Right lung (tissue), 5 donors: ENCODE results near the gene RHEX. TPM values are rescaled to one million over a fixed set of nuclear protein-coding genes. Genes with fewer than 3 reads are reported as not detected.
A peak's percentile ranks its signal among the peaks of the same experiment; 100 is the strongest.

Source experiments
- DNase-seq, 2 donors: peaks; one replicate each; pipeline ENCODE4 v3.0.0-alpha.2; 2013
- polyA plus RNA-seq, 5 donors: library from polyadenylated mRNA; unstranded; fragments of 120-200 nt; gene quantifications; one replicate each; pipeline versions ENCODE4 v1.2.1 to v1.2.3, GENCODE V29; 2013; ENCODE audit warnings: inconsistent platforms in 1 of 5, low replicate concordance in 1 of 5; ENCODE audit not compliant: insufficient read length in 5 of 5, insufficient read depth in 1 of 5

Gene RHEX
- polyA plus RNA-seq, 5 donors, result 0.19 to 0.41 (median 0.24) TPM; not detected in 1

DNA sequence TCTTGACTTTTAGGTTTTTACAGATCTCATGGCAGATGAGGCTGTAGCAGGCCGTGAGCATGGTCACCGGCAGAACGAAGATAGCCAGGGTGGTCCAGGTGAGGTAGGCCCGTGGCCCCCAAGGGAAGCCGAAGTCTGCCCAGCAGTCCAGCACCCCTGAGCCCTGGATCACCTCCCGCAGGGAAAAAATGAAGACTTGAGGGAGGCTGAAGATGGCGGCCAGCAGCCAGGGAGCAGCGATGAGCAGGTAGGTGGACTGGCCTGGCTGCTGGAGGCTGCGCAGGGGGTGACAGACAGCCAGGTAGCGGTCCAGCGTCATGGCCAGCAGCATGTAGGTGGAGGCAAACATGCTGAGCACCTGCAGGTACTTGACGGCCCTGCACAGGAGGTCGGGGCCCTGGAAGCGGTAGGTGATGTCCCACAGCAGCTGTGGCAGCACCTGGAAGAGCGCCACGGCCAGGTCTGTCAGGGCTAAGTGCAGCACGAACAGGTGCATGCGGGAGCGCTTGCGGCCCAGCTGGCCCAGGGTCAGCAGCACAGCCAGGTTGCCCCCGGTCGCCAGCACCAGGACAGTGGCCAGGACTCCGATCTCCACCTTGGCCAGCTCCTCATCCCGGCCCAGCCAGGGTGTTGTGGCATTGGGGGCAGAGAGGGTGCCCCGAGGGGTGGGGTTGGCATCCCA, 63.4 kb downstream of the RHEX start:
- no peak for DNase-seq

DNA sequence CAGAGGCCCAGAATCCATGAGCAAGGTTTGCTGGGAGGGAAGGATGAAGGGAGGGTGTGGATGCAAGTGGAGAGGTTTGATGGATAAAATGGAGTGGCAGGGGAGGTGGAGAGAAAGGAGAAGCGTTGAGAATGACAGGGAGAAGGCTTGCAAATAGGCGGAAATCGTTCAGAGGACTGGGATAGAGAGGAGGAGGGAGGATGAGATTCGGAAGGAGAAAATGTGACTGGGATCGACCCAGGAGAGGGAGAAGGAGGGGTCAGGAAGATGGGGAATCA, 63.8 kb downstream of the RHEX start:
- DNase-seq, result no peak

DNA sequence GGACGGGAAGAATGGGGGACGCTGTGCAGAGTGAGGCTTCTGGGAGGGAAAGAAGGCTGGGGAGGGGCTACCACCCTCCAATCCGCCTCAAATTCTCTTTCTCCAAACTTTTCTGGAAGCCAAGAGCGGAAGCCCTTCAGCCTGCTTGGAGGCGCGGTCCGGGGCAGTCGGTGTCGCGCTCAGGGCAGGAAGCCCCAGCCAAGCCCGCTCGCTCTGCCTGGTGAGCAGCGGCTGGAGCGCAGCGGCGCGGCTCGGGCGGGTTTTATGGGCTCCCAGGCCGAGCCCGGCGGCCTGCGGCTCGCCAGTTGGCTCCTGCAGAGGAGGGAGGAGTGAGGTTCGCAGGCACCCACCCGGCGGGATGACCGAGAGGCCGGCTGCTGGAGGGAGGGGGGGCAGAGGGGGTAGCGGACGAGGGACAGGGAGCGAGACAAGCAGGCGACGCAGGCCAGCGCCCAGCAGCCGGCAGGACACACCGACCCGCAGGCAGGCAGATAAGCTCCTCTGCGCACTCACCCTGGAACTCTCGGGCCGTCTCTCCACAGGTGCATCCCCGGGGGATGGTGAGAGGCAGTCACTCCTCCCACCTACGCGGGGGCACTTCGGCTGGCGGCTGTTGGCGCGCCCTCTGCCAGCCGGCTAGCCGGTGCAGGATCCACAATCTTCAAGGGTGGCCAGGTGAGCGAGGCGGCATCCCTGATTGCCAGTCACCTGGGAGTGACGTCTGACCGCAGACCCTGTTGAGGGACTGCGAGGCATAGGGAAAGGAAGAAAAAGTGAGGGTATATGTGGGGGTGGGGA, 64.4 kb downstream of the RHEX start, which contains the start of gene AVPR1B:
TSS of gene AVPR1B (minus strand) at position 238 of the 798 bp plus-strand sequence. CDS start 498 bp downstream, outside the sequence.
- DNase-seq, result peak in 1 of 2 donors; percentile 30

DNA sequence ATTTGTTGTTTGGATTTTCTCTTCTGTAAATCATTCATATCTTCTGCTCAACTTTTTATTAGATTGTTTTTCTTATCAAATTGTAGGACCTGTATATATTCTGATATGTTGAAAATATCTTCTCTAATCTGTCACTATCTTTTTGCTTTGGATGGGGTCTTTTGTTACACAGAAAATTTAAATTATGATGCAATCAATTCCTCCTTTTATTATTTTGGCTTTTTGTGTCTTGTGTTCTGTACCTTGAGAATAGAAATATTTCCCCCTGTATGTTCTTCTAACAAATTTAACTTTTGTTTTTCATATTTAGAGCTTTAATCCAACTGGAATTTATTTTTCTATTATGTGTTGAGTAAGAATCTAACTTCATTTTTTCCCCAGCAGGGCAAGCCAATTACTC, 67.4 kb downstream of the RHEX start:
- no peak for DNase-seq

DNA sequence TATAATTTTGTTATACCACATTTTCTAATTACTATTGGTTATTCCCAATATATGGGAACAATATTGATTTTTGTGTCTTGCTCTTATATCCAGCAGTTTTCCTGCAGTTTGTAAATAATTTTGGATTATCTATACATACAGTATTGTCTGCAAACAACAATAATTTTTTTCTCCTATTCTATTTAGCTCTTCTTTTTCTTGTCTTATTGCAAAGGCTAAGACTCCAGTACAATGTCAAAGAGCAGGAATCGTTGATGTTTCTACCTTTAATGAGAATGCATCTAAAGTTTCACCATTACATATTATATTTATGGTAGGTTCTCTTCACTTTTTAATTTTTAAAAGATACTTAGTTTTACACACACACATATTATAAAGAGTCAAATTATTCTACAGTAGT, 68.3 kb downstream of the RHEX start:
- DNase-seq, result no peak

DNA sequence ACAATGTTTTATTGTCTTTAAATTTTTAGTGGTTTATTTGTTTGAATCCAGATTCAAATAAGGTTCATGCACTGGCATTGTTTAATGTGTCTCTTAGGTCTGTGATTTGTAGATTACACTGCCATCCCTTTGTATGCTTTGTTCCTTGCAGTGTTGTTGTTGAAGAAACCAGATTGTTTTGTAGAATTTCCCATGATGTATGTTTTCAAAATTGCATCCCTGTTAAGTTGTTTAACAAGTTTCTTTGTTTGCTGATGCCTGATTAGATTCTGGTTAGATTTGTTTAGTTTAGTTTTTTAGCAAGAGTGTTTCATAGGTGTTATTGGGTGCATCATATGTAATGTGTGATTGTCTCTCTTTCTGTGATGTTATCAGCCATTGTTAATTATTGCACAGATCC, 69.7 kb downstream of the RHEX start:
- no peak for DNase-seq

DNA sequence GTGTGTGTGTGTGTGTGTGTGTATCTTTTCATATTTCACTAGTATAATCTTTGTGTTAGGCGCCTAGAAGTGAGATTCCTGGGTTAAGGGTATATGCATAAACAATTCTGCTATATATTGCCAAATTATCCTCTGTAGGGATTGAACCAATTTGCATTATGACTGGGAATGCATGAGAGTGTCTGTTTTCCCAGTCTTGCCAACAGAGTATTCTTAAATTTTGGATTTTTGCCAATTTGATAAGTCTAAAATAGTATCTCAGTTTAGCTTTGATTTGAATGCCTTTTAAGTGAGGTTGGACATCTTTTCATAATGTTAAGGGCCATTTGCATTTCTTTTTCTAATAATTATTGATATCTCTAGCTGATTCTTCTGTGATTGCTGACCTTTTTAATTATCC, 72.4 kb downstream of the RHEX start:
- no peak for DNase-seq

DNA sequence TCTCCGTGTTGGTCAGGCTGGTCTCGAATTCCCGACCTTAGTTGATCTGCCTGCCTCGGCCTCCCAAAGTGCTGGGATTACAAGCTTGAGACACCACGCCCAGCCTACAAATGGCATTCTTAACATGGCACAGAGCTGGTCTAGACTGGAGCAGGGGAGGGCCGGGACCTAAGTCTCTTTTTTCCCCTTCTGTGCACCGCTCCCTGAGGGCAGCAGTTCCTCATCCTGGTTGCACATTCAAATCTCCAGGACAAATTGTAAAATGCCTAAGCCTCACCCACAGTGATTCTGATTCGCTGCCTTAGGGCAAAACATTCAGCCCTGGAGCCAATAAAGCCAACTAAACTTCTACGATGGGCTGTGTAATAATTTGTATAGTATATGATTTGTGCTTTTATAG, 74.4 kb downstream of the RHEX start:
- DNase-seq, result no peak

DNA sequence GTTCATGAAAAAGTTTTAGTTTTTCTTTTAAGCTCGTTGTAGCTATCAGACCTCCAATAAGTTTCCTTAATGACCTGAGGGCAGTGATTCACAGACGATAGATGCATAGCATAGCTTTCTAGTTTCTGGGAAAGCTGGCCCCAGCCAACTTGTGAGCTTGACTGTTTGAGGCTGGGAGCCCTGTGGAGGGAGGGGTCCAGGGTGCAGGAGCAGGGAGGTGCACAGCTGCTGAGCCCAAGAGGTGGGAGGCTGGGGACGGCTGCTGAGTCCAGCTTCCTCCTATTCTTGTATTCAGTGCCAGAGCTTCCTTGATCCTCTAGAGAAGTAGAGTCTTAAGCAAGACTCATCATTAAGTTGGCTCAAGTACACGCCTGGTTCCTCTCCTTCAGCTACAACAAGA, 75.2 kb downstream of the RHEX start:
- no peak for DNase-seq

GRCh38 chr1:206131037-206131436, 78.1 kb downstream of the RHEX start:
- DNase-seq, result no peak

- no peak for DNase-seq
Measured at GRCh38 chr1:206133751-206134415, 80.9 kb downstream of the RHEX start.

GRCh38 chr1:206135248-206135647, 82.3 kb downstream of the RHEX start:
- no peak for DNase-seq

- DNase-seq, result no peak
Measured at GRCh38 chr1:206136241-206136640, 83.3 kb downstream of the RHEX start.

DNA sequence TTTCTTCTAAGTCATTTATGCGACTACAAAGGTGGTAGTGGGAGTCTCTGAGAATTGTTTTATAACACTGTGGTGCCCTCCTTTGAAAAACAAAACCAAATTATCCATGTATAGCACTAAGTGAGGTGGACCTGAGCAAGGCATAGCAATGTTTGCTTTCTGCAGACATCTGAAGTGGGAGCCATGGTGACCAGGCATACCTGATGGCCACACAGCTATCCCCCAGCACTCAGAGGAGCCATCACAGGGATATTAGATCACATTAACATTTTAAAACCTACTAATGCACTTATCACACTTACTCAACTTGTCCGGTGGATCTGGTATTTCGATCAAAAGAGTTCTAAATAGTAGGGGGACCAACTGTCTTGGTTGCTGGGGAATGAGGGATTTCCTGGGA, 89.0 kb downstream of the RHEX start:
- no peak for DNase-seq

DNA sequence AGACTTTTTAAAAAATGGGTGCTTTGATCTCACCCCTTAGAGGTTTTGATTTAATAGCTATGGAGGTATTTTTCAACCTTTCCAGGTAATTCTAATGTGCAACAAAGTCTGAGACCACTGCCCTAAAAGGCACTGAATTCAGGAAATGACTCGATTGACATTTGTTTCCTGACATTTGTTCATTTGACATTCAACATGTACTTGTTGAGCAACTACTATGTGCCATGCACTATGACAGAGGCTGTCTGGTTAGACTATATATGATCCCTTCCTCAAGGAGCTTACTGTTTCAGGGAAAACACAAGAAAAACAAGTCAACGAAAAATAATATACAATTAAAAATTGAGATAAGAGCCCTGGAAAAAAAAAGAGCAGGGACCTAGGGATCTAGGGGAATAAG, 89.8 kb downstream of the RHEX start:
- DNase-seq, result no peak

DNA sequence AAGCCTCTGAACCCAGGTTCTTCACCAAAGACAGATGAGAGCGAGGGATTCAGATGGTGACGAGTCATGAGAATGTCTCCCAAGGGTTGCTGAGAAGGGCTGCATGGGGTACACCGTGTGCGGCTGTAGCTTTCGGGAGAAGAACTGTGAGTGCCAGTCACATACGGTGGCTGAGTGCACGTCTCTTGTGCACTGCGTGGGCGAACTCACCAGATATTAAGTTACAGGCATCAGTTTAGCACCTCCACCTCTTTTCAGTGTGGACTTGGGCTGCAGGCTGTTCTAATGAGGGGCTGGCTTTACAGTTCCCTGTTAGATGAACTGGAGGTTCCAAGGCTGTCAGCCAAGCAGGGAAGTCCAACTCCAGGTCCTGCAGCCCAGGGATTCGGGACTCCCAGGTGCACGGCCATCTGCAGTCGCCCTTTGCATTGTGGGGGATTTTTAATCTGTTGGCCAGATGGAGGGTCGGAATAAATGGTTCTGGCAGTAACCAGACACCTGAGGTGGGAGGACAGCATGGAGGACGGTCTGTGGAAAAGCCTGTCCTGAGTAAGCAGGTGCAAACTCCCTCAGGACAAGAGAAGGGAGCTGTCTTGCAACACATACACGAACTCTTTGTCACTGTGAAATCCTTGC, 90.7 kb downstream of the RHEX start:
- no peak for DNase-seq

DNA sequence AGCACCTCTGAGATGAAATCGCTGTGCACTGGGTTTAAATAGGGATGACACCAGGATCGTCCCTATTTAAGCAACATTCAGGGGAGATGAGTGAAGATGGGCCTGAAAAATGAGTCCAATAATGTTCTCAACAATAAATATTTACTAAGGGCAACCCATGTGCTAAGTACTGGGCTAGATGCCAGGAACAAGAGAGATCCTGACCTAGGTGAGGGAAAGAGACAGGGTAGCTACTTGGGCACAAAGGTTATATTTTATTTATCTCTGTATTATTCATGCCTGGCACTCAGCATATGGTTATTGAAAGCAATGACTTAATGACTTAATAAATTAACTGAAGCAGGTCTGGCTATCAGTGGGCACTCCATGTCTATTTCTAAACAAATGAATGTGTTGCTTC, 91.6 kb downstream of the RHEX start:
- no peak for DNase-seq

DNA sequence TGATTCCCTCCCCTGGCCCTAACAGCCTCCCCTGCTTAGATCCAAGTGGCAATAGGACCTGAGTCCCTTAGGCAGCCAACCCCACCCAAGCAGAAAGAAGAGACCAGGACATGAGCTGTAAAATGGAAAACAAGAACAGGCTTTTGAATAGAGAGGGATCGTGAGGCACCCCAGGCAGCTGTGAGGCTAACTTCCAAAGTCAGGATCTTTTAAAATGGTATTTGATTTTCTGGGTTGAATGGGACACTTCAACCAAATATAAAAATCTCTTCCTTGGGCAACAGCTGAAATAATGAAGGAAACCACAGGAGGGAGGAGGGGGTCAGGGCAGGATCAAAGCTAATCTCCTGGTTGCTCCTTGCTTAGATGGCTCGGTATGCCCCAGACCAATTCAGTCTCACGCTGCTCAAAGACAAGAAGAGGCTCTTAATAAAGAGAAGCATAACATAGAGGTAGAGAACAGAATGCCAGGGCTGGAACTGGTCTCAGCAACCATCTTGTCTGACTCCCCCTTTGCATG, 92.9 kb downstream of the RHEX start:
- no peak for DNase-seq
